GM12801 (cell line): ENCODE measurements around the gene SPDYE5.

Source experiments
- CTCF ChIP-seq: IDR thresholded peaks from one replicate; pipeline ENCODE4 v1.5.1; 2011; ENCODE audit warnings: control low read depth; ENCODE audit not compliant: insufficient read length; ENCODE audit errors: extremely low read depth

Gene SPDYE5

GRCh38 chr7:75536940-75537538 lies 44.9 kb downstream of the SPDYE5 start:
- TF ChIP-seq CTCF: no peak

- no peak for TF ChIP-seq CTCF
Observed at GRCh38 chr7:75537731-75538130, 45.6 kb downstream of the SPDYE5 start.

GRCh38 chr7:75546237-75547015 lies 54.3 kb downstream of the SPDYE5 start:
- no peak for TF ChIP-seq CTCF
